GM12874 (cell line): ENCODE measurements around the gene SMYD3.

Source experiments
- TF ChIP-seq, protein P1 (sequence below): IDR thresholded peaks from 2 replicates; pipeline ENCODE4 v1.5.1; 2011; ENCODE audit warnings: low read depth, mild to moderate bottlenecking, control low read depth, low read length, moderate library complexity; ENCODE audit not compliant: insufficient read depth

SMYD3 gene

DNA sequence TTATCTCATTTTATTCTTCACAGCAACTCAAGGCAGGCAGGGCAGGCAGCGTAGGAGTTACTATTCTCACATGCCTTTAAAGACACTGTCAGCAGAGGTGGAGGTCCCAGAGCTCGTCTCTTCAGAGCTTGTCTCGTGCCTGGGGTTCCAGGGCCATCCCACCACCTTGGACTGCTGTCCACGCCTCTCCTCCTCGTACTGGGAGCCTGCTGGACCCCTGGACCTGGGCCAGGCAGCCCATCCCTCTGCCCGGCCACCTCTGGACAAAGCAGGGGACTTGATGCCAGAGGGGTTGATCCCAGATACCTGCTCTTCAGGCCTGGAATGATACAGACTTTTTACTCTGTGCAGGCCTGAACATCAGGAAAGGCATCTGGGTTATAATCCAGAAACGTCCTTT is 805.4 kb downstream of the SMYD3 start:
- TF ChIP-seq, protein P1, sequence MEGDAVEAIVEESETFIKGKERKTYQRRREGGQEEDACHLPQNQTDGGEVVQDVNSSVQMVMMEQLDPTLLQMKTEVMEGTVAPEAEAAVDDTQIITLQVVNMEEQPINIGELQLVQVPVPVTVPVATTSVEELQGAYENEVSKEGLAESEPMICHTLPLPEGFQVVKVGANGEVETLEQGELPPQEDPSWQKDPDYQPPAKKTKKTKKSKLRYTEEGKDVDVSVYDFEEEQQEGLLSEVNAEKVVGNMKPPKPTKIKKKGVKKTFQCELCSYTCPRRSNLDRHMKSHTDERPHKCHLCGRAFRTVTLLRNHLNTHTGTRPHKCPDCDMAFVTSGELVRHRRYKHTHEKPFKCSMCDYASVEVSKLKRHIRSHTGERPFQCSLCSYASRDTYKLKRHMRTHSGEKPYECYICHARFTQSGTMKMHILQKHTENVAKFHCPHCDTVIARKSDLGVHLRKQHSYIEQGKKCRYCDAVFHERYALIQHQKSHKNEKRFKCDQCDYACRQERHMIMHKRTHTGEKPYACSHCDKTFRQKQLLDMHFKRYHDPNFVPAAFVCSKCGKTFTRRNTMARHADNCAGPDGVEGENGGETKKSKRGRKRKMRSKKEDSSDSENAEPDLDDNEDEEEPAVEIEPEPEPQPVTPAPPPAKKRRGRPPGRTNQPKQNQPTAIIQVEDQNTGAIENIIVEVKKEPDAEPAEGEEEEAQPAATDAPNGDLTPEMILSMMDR = no peak

DNA sequence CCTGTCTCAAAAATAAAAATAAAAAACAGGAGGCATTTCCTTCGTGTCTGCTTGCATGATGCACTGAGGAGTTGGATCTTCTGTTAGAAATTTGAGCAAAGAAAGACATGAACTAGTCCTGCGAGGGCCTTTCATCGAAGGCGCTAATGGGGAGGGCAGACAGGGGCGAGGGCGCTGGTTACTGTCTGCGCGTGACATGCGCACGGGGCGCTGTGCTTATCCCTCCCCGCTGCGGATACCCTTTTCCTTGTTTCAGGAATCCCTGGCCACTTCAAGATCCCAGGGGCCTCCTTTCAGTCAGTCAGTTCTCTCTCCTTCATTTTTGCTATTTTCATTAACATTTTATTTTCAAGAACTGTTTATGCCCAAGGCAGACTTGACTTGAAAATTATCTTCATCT is 806.4 kb downstream of the SMYD3 start:
- TF ChIP-seq, protein P1 = no peak
